Stimulated activated CD8-positive, alpha-beta memory T cell treated with anti-CD3 and anti-CD28 coated beads, Interleukin-12 subunit alpha, Interleukin-12 subunit beta, amount 100 ng/mL, for 4 hours (primary cell): ENCODE data around the gene ZPLD1.

Experiments used
- DNase-seq: peaks from one replicate; pipeline ENCODE4 v3.0.0-alpha.2; 2020; ENCODE audit warnings: low read depth

ZPLD1 gene

GRCh38 chr3:102434715-102435114 lies at the start of gene ZPLD1:
ZPLD1 (plus strand) TSS chr3:102435015; CDS start chr3:102438488, 3,473 bp downstream.
- no peak for DNase-seq

DNA sequence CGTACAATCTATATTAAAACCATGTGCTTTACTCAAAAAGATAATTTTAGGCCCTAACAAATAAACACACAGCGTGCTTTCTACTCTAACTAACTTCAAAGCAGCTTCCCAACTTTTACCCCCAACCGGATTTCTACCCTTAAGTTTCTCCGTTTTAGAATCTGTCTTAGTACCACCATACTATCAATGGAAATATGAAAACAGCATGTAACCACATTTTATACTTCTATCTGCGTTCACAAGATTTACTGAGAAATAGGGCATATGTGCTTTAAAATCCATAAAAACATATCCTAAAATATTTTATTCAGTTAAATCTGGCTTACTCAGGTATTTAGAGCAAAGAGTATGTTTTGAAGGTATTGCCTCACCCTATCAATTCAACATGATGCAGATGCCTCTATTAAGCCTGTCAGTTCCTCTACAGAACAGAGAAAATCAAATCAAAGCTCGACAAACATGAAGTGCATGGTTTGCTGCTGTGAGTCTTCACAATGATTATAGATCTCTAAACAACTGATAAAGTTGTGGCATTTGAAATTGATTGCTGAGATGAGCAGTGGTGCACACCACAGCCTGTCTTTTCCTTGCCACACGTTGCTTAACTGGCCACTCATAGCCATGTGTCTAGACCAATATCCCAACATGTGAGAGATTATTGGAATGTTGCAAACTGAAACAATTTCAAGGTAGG lies 44.5 kb upstream of the ZPLD1 start:
- DNase-seq, result no peak

DNA sequence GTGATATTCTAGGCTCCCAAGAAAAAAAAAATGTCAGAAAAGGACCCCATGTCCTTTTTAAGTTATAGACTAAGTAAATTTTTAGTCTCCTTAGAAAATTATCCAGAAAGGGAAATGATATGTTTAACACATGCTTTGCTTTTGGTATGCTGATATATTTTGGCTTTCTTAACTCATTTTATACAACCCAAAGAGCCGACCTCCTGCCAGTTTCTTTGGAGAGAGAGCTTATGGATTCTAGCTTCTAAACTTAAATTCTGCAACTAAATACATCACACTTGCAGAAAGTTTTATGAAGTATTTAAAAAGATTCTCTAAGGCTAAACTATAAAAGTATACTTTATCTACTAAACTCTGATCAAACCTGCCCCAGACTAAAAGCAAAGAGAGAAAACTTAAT lies 43.9 kb upstream of the ZPLD1 start:
- no peak for DNase-seq

DNA sequence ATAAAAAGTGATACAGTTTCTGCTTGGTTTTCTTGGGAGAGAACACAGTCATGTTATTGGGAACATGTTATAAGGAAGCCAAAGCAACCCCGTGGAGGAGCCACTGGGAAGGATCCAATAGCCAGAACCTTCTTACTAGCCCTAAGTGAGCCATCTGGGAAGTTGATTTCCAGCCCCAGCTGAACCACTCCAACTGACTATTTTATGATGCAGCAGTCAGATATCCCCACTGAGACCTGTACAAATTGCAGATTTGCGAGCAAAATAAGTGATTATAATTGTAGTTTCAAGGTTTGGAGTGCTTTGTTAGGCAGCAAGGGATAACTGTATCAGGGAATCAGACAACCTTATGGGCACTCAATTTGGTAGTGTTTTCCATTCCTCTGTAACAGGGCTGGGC lies 43.3 kb upstream of the ZPLD1 start:
- DNase-seq, result no peak

DNA sequence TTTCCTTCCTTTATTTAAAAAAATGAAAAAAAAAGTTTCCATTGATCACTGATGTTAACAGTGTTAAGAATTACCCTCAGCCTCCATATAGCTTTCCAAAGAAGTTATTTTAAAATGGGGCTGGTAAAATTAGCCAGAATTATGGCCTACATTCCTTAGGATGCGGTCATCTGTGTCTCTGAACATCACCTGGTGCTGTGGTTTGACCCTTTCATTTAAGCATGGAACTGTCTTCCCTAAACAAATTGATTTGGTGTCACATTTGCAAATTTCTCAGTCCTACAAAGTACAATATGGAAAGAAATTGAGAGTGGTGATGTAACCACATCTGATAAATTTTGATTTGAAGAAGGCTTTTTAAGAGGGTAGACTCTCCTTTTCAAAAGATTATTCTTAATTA lies 40.3 kb upstream of the ZPLD1 start:
- no peak for DNase-seq

DNA sequence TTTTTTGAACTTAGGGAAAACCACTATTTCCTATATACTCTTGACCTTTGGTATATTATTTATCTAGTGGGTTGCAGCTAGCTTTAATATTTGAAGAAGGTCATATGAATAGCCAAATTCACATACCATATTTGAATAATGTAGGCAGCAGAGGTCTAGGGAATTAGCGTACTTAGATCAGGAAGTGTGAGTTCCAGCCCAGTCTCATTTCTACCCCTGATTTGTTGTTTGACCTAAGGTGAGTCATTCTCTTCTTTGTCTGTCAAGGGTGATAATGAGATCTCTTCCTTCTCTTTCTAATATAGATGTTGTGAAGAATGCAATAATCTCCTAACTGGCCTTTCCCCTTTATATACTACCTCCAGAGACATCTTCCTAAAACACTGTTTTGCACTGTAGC lies 36.6 kb upstream of the ZPLD1 start:
- no peak for DNase-seq

DNA sequence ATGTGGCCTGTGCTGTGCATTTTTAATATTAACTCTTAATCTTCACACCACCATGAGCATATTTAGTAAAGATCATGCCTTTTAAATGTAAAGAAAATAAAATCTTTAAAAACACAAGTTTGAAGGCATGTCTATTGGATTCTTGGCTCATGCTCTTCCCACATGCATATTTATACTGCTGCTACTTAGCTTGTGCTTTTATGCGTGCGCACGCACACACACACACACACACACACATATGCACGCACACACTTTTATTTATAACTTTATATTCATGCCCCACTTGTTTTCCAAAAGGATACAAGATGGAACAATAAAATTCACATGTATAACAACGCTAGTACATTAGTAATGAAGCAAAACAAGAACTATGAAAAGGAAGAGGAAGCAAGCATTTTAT lies 36.1 kb upstream of the ZPLD1 start:
- no peak for DNase-seq

- DNase-seq, result no peak
Measured at GRCh38 chr3:102400142-102400541, 34.7 kb upstream of the ZPLD1 start.

DNA sequence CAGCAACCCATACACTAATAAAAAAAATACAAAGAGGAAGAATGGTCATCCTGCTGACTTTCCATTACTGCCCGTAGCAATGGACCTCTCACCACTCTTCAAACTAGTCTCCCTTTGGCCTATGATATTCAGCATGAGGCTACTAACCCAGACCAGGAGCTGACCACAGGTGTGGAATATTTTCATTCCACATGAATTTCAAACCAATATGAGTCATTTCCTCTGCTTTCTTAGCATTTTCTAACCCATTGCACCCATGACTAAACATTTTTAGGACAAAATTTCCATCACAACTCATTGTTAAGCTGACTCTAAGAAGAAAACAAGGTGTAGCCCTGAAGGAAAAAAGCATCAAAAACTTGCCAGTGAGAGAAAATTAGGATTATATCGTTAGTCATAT lies 34.0 kb upstream of the ZPLD1 start:
- DNase-seq, result no peak

DNA sequence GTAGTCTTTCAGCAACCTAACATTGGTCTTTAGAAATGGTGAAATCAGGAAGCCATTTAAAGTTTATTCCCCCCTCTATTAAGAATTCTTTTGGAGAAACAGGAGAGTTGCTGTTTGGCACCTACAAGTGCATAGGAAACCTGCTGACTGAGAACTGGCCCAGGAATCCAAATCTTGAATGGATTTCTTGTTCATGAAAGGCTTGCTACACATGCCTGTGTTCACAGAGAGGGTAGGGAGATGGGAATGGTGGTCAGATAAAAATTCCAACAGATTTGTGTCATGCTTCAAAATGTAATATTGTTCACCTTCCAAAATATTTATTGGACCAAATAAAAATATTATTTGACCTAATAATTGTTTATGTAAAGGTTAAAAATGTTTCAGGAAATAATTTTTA lies 24.2 kb upstream of the ZPLD1 start:
- DNase-seq, result no peak

GRCh38 chr3:102415553-102415952 lies 19.3 kb upstream of the ZPLD1 start:
- no peak for DNase-seq

DNA sequence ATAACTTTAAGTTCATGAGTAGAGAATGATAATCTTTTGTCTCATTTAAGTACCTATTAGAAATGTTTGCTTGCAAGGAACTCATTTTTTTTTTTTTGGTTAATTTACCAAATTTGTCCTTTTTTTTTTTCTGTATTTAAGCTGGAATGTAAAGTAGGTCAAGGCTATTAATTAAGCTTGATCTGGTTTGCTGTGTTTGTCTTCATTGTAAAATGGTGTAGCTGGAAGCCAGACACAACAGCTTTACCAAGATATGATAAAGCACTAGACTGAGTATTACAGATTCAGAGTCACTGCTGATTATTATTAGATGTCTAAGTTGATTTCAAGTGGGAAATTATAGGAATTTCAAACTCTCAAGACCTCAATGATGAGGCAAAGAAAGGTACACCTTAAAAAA lies 15.0 kb upstream of the ZPLD1 start:
- no peak for DNase-seq

DNA sequence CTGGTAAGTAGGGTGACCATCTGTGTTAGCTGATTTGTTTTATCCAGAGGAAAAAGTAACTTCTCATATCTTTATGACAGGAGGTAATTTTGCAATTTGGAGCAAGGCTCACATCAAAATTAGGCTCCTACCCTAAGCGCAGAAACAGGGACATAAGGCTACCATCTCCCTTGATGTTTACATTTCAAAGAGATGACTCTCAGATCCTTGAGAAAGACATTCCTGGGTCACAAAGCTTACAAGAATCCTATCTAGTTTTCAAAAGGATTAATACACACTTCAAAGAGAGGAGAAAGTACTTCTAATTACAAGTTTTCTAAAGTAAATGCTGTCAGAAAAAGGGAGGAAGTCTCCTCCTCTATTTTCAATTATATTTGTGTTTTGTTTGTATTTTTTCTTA lies 7.0 kb downstream of the ZPLD1 start:
- no peak for DNase-seq

GRCh38 chr3:102443021-102443420 lies 8.2 kb downstream of the ZPLD1 start:
- no peak for DNase-seq

DNA sequence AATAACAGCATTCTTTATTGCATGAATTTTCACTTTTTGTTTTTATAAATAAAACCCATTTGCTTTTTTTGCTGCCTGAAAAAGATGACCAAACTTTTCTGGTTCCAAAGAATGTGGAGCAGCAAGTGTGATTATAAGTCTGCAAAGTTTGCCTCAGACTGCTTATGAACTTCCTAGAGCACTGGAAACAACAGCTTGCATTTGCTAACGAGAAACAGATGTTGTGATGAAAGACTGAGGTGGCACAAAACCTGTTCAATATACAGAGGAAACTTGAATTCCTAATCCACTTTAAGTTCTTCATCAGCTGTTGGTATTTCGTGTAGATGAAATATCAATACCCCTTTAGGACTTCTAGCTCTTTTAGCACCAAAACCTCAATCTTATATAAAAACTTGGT lies 9.3 kb downstream of the ZPLD1 start:
- DNase-seq, result no peak

DNA sequence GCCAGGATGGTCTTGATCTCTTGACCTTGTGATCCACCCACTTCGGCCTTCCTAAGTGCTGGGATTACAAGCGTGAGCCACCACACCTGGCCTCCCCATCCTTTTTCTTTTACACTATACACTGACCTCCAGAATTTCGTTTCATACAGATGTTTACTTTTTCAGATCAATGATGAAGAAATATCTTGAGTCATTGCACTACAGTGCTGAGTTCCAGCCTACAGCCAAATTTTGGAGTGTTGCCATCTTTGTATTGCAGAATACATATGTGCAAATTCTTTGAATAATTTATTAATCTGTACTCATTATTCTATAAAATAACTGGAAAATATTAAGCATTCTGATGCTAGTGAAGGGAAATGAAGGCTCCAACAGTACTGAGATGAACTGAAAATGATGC lies 12.5 kb downstream of the ZPLD1 start:
- no peak for DNase-seq

DNA sequence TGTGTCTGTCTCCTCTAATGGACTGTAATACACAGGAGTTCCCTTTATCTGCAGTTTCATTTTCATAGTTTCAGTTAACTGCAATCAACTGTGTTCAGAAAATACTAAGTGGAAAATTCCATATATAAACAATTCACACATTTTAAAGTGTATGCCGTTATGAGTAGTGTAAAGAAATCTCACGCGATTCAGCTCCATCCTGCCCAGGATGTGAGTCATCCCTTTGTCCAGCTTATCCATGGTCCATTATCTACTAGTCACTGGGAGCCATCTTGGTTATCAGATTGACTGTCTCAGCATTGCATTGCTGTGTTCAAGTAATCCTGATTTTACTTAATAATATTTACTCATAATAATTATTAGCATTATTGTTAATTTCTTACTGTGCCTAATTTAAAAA lies 14.5 kb downstream of the ZPLD1 start:
- no peak for DNase-seq

GRCh38 chr3:102449930-102450329 lies 15.1 kb downstream of the ZPLD1 start:
- no peak for DNase-seq

DNA sequence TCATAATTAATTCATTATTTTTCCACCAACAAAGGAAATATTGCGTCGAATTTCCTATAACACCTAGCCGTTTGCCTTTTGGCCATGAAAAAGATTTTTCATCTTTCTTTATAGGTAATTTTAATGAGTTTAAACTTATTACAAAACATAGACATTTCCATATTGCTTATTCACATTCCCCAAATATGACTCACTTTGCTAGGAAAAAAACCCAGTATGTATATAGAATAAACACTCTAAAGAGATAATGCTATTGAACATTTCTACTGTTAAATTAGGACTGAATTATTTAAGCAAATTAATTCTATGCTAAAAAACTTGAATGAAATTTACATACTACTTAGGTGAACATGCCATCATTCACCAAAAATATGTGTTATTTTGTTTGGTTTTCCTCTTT lies 16.2 kb downstream of the ZPLD1 start:
- DNase-seq, result no peak

- no peak for DNase-seq
Measured at GRCh38 chr3:102451543-102451942, 16.7 kb downstream of the ZPLD1 start.

DNA sequence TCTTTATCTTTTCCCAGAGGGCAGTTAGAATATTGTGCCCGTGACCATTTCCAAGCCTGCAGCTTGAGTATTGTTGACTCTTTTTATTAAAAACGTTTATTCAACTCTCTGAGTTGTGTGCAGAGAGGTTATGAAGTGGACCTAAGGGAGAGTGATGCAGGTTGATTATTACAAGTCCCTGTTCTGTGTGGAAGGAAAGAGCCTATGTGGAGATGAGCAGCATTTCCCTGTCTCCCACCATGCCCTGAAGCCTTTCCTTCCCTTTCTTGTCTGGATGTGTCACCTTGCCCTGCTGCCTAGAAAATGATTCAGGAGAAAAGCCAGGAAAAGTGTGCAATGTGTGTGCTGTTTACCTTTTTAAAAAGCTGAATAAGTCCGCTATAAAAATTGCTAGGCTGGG lies 19.4 kb downstream of the ZPLD1 start:
- DNase-seq, result no peak

DNA sequence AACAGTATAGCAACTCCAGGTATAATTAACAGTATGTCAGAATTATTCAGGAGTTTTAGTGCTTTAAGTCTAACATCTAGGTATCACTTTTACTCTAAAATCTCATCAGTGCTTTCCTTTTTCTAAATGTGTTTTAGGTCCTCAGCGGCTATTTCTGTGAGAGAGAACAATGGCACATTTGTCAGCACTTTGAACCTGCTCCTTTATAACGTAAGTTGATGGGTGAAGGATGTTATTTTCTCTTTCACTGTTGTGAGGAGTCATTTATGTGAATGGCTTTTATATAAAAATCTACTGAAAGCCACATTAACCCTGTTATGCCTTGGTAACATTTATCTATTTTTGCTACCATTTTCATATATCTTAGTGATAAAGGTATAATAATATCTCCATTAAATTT lies 22.8 kb downstream of the ZPLD1 start:
- no peak for DNase-seq

DNA sequence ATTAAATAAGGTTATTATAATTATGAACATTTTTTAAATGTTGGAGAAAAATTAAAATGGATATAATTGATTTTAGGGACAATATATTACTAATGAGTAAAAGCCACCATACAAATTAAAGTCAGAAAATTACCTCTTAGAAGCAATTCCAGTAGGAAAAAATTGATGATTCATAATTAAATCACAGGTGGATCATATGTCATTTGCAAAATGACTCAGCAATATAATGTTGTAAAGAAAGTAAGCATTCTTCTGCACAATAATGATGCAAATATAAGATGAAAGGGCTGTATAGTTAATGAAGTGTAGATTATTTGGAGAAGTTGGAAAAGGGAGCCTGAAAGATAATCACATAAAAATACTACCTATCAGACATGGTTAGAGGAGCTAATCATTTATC lies 25.8 kb downstream of the ZPLD1 start:
- DNase-seq, result no peak

GRCh38 chr3:102464261-102464660 lies 29.4 kb downstream of the ZPLD1 start:
- no peak for DNase-seq

GRCh38 chr3:102466001-102466400 lies 31.2 kb downstream of the ZPLD1 start:
- no peak for DNase-seq
